ENCODE measurements around the gene CCDC3. TPM values are rescaled to one million over a fixed set of nuclear protein-coding genes. Genes with fewer than 3 reads are reported as not detected.

Gene CCDC3
- total RNA-seq, 1 donor from 2014 or later: 304 TPM

Other genes with a start within 250 kb of the CCDC3 start
- gene OPTN, start 98.5 kb upstream of the CCDC3 start, total RNA-seq: 70.3 TPM
- 0.40 TPM for gene MCM10, start 159.8 kb upstream of the CCDC3 start, total RNA-seq
- gene UCMA, start 232.7 kb upstream of the CCDC3 start, total RNA-seq: not detected